Smooth muscle cell of the brain vasculature (primary cell): ENCODE results near the gene SLC16A13.
"Not testable (repeated sequence)": the region's sequence is repeated elsewhere in the genome, so short reads cannot be mapped to it uniquely, and the experiment has no call there.

Experiments
- DNase-seq: peaks from one replicate; pipeline ENCODE4 v3.0.0-alpha.2; 2012; ENCODE audit warnings: low read depth, low spot score

Gene SLC16A13

GRCh38 chr17:7029659-7030058 lies 6.2 kb upstream of the SLC16A13 start:
- no peak for DNase-seq

DNA sequence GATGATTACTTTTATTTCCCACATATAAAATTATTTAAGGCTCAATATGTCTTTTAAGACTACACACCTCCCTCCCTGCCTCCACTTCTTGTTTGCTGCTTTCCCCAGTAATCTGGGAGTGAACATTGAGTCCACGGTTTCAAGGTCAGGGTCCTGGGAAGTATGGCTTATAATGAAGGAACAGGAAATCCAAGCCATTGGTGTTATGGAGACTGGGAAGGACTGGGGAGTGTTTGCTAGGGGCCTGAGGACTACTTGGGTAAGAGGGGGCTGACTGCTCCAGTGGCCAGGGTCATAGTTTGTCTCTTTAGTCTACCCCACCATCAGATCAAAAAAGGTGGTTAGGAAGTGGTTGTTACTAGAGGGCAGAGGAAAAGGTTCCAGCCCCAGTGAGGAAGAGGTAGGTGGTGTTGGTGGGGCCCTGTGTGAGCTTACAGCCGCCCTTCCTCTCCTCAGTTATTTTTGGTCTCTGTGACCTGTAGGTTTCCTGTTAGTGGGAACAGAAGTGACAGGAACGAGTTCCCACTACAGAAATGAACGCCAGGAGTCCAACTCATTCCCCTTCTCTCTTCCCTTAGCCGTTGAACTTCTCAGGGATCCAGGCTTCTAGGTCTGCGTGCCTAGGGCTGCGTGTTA lies 742 bp upstream of the SLC16A13 start:
- DNase-seq, result no peak

DNA sequence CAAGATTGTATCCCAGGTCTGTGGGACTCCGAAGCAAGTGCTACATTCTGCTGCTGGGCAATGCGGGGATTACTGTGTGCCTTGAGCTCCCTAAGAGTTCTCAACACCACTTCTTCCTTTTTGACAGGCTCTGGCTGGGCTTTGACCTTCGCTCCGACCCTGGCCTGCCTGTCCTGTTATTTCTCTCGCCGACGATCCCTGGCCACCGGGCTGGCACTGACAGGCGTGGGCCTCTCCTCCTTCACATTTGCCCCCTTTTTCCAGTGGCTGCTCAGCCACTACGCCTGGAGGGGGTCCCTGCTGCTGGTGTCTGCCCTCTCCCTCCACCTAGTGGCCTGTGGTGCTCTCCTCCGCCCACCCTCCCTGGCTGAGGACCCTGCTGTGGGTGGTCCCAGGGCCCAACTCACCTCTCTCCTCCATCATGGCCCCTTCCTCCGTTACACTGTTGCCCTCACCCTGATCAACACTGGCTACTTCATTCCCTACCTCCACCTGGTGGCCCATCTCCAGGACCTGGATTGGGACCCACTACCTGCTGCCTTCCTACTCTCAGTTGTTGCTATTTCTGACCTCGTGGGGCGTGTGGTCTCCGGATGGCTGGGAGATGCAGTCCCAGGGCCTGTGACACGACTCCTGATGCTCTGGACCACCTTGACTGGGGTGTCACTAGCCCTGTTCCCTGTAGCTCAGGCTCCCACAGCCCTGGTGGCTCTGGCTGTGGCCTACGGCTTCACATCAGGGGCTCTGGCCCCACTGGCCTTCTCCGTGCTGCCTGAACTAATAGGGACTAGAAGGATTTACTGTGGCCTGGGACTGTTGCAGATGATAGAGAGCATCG lies 2.4 kb downstream of the SLC16A13 start:
- no peak for DNase-seq

DNA sequence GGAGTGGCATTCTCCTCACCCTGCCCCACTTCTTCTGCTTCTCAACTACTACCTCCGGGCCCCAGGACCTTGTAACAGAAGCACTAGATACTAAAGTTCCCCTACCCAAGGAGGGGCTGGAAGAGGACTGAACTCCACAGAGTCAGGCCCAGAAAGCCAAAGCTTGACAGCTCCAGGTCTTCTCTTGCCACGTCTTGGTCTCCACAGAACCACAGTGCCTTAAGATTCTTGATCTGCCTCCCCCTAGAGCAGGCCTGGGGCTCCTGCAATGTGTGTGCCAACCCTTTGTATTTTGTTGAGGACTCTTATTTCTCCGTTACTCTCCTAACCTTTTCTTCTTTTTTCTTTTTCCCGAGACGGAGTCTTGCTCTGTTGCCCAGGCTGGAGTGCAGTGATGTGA lies 4.0 kb downstream of the SLC16A13 start:
- no peak for DNase-seq

GRCh38 chr17:7041607-7042500 lies 6.0 kb downstream of the SLC16A13 start:
- no peak for DNase-seq

DNA sequence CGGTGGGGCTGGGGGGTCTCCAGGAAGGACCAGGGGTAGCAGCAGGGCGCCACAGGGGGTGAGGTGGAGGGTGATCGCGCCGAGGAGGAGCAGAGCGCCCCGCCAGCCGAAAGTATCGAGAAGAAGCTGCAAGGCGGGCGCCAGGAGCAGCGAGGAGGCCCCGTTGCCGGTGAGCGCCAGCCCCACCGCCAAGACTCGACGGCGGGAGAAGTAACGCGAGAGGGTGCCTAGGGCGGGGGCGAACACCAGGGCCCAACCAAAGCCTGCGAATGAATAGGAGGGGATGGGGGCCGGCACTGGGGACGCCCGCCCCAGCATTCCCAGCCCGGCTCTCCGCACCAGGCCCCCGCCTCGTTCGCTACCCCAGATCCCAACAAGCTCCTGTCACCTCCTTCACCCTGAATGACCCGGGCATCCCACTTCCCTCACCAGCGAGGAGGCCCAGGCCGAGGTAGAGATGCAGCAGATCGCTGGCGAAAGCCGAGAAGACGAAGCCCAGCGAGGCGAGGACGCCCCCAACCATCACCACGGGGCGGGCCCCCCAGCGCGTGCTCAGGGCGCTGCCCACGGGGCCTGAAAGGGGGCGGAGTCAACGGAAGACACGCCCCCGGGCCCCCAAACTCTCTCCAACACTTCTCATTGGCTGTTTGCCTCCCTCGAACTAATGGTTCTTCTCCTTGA lies 6.8 kb downstream of the SLC16A13 start:
- no peak for DNase-seq

DNA sequence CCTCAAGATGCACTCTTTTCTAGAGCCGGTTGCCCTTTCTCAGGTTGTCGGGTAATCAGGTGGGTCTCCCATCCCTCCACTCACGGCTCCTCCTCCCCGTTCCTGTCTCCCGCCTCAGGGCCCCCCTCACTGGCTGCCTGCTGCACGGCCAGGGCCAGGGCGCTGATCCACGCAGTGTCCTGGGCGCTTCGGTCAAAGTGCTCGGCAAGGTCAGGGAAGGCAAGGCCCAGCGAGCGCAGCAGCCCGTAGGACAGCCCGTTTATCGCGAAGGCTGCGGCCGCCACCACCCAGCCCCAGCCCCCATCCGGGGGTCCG lies 7.3 kb downstream of the SLC16A13 start:
- no peak for DNase-seq

- DNase-seq, result no peak
These were observed 7.8 kb downstream of the SLC16A13 start, which contains the start of gene SLC16A11 for GRCh38 chr17:7043497-7044198. Gene SLC16A11, minus strand, starts transcription at chr17:7044092. Its CDS starts 579 bp downstream, at chr17:7043513.

- DNase-seq, result no peak
These were observed 9.8 kb downstream of the SLC16A13 start for GRCh38 chr17:7045492-7046126.

- DNase-seq, result no peak
These were observed 10.4 kb downstream of the SLC16A13 start for GRCh38 chr17:7046127-7046724.

GRCh38 chr17:7046725-7047397 lies 11.0 kb downstream of the SLC16A13 start:
- DNase-seq, result not testable (repeated sequence)

DNA sequence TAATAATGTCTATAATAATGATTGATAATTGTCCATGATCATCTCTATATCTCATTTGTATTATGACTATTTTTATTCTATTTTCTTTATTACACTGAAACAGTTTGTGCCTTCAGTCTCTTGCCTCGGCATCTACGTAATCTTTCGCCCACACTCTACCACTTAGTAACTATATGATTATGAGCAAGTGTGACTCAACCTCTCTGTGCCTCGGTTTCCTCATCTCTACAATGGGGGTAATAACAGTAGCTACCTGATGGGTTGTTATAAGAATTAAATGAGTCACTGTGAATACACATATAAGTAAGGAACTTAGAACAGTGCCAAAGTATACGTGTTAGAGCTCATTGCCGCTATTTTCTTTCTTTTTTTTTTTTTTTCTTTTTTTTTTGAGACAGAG lies 11.8 kb downstream of the SLC16A13 start:
- DNase-seq, result no peak

- DNase-seq, result no peak
These were observed 13.2 kb downstream of the SLC16A13 start for GRCh38 chr17:7048968-7049367.

GRCh38 chr17:7050583-7050982 lies 14.8 kb downstream of the SLC16A13 start:
- DNase-seq, result not testable (repeated sequence)

DNA sequence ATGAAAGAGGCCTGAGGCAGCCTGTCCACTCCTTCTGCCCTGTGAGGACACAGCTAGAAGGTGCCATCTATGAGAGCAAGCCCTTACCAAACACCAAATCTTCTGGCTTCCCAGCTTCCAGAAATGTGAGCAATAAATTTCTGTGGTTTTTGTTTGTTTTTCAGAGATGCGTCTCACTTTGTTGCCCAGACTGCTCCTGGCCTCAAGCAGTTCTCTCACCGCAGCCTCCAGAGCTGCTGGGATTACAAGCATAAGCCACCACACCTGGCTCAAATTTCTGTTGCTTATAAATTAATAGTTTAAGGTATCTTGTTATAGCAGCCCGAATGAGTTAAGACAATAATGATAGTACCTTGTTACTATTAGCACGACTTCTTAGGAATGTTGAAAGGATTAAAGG lies 20.6 kb downstream of the SLC16A13 start:
- no peak for DNase-seq

- no peak for DNase-seq
These were observed 23.1 kb downstream of the SLC16A13 start for GRCh38 chr17:7058831-7059447.

DNA sequence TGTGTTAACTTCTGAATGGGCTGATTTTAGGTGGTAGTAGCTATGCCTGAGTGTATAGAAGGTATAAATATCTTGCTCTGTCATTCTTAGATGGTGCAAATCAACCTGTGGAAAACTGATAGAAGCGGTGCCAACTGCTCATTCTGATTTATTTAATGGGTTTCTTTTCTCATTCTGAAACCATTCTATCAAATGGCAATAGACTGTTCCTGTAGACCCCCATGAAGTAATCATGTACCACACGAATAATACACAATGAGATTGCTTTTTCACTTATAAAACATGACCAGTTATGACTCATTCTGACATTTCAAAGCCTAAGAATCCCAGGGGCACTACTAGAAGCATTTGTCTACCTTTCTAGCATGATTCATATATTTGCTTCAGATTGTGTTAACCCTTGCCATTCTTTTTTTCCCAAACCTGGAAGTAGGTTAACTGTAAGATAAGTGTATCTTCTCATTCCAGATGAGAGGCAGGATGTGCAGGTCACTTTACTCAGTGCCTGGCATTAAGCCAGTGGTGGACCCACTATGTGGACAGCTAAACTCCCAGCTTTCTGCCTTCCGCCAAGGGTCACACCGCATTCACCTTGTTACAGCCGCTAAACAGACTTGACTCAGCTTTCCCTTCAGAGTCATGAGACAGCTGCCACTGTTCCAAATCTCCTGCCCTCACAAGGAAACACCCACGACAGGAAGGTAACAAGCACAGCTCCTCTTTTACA lies 24.5 kb downstream of the SLC16A13 start:
- no peak for DNase-seq

DNA sequence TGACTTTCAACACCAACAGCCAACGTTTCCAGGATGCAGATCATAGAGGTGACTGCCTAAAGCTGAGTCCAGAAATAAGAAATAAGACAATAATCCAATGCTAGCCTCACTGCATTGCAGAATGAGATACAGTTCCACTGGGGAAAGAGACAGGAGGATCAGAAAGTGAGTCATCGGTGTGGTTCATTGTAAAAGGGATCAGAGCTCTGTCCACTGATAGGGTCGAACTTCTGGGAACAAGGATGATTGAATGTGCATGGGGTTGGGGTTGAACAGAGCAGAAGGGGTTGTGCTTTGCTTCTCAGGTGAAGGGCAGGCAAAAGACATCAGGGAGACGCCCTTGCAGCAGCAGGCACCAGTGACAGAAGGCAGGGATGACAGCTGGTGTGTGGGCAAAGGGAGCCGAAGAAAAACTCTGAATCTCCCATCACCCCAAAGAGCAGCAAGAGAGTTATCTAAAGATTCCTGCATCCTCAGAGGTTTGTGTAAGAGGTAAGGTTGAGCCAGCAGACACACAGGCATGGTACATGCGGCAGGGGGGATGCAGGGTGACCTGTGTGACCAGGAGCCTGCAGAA lies 27.8 kb downstream of the SLC16A13 start:
- DNase-seq, result no peak
